Motor neuron (in vitro differentiated cells): ENCODE measurements around the gene KIF4A. TPM values are rescaled to one million over a fixed set of nuclear protein-coding genes. Genes with fewer than 3 reads are reported as not detected.
"Not testable (repeated sequence)": the region's sequence is repeated elsewhere in the genome, so short reads cannot be mapped to it uniquely, and the experiment has no call there.

Experiments
- ATAC-seq, 8 experiments: fragments of 200-7000 bp; cut with Tn5 transposase; replicated peaks in 6 of 8; 2 replicates each; pipeline ENCODE4 v1.8.0; 2021; ENCODE audit warnings: mild to moderate bottlenecking in 8 of 8, moderate library complexity in 8 of 8
- H3K27ac ChIP-seq, 2 donors: fragments of 250-450 bp; sonication (Bioruptor Pico); 2 replicates each; pipeline ENCODE4 v1.9.0; 2021; ENCODE audit warnings: antibody characterized with exemption in 2 of 2, mild to moderate bottlenecking in 2 of 2, moderate library complexity in 1 of 2
- H3K4me1 ChIP-seq, 2 donors: fragments of 250-450 bp; sonication (Bioruptor Pico); replicated peaks in 1 of 2; 2 replicates each; pipeline ENCODE4 v1.6.1; 2021; ENCODE audit warnings: antibody characterized with exemption in 2 of 2, mild to moderate bottlenecking in 2 of 2, moderate library complexity in 1 of 2
- H3K4me3 ChIP-seq, 5 donors: fragments of 250-450 bp; sonication (Bioruptor Pico); 2 replicates each; pipeline ENCODE4 v1.9.0; 2021; ENCODE audit warnings: antibody characterized with exemption in 5 of 5, mild to moderate bottlenecking in 5 of 5, moderate library complexity in 4 of 5
- WGBS, 10 experiments: fragments of 450-650 bp; shearing (Covaris generic); methylation state at CpG; one replicate each; pipeline ENCODE4 v1.0.0; 2022; 5-methylcytosine and 5-hydroxymethylcytosine counted together
- in situ Hi-C, 9 experiments: fragments of 400-800 bp; cut with MboI; loops; one replicate each; pipeline ENCODE4 v1.15.0; 2021; ENCODE audit warnings: low sequenced_read_pairs in 9 of 9, low pct_unique_long_range_greater_than_20kb in 2 of 9; ENCODE audit not compliant: unreplicated experiment in 9 of 9
- total RNA-seq, 8 experiments: library from RNA; unstranded; fragments of 300-600 nt; gene quantifications; 2 replicates each; pipeline versions ENCODE4 v1.2.3 to v1.2.4, GENCODE V29; 2022

KIF4A gene
- total RNA-seq, 8 experiments from 2014 or later = 0.10 to 32.1 (median 1.9) TPM

GRCh38 chrX:70301716-70302115 lies 11.8 kb downstream of the KIF4A start:
- in situ Hi-C loops = loop anchor here in 1 of 9 experiments (25.0 kb wide), 1 partner anchor 111 kb away; the partner anchor contains the start of gene GDPD2
- Histone ChIP-seq H3K4me1 (no peaks in the 10 kb centered on the region), H3K4me3 (no peak overlapping the region), H3K27ac (no peak overlapping the region)
- peak in 3 of 8 experiments; percentile 38 to 41 (median 41) for ATAC-seq
- 10 to 100% (median 40%) methylated on average over 1 to 3 of the region's 3 CpGs; no CpG with 5 or more reads in 5 of the 10 experiments for WGBS, 10 experiments

- 55 to 100% (median 67%) methylated on average over 1 of the region's 1 CpG; no CpG with 5 or more reads in 7 of the 10 experiments for WGBS, 10 experiments
- Histone ChIP-seq H3K27ac (no peak overlapping the region), H3K4me1 (no peaks in the 10 kb centered on the region), H3K4me3 (no peak overlapping the region)
- in situ Hi-C loops = loop anchor here in 1 of 9 experiments (25.0 kb wide), 1 partner anchor 99 kb away; the partner anchor contains the start of gene GDPD2
- no peak for ATAC-seq
Observed at GRCh38 chrX:70313503-70313902, 23.6 kb downstream of the KIF4A start.

- in situ Hi-C loops = loop anchor here in 1 of 9 experiments (25.0 kb wide), 1 partner anchor 90 kb away; the partner anchor contains the start of gene GDPD2
Observed at GRCh38 chrX:70322784-70323183, 32.9 kb downstream of the KIF4A start.

GRCh38 chrX:70323628-70324027 lies 33.7 kb downstream of the KIF4A start:
- in situ Hi-C loops = loop anchor here in 1 of 9 experiments (25.0 kb wide), 1 partner anchor 89 kb away; the partner anchor contains the start of gene GDPD2
- not testable (repeated sequence) for ATAC-seq, H3K4me3 ChIP-seq, H3K27ac ChIP-seq, H3K4me1 ChIP-seq
- 44 to 100% (median 88%) methylated on average over 1 to 6 of the region's 6 CpGs; no CpG with 5 or more reads in 5 of the 10 experiments for WGBS, 10 experiments

More at GRCh38 chrX:70322784-70323183, 32.9 kb downstream of the KIF4A start:
- WGBS, 10 experiments = 63 to 100% (median 82%) methylated on average over 1 to 4 of the region's 4 CpGs; no CpG with 5 or more reads in 3 of the 10 experiments
- Histone ChIP-seq H3K27ac (no peak overlapping the region), H3K4me3 (no peak overlapping the region), H3K4me1 (no peaks in the 10 kb centered on the region)
- ATAC-seq = no peak

GRCh38 chrX:70324326-70324725 lies 34.4 kb downstream of the KIF4A start:
- in situ Hi-C loops = loop anchor here in 1 of 9 experiments (25.0 kb wide), 1 partner anchor 88 kb away; the partner anchor contains the start of gene GDPD2
- H3K27ac ChIP-seq = no peak overlapping the region
- ATAC-seq = no peak
- no peaks in the 10 kb centered on the region for H3K4me1 ChIP-seq
- 59 to 100% (median 98%) methylated on average over 1 to 2 of the region's 2 CpGs; no CpG with 5 or more reads in 4 of the 10 experiments for WGBS, 10 experiments
- H3K4me3 ChIP-seq = no peak overlapping the region

GRCh38 chrX:70331161-70331560 lies 41.3 kb downstream of the KIF4A start:
- no peak for ATAC-seq
- H3K4me3 ChIP-seq = no peak overlapping the region
- no peaks in the 10 kb centered on the region for H3K4me1 ChIP-seq
- in situ Hi-C loops = no loop called here
- no peak overlapping the region for H3K27ac ChIP-seq
- 50 to 100% (median 80%) methylated on average over 1 of the region's 1 CpG; no CpG with 5 or more reads in 7 of the 10 experiments for WGBS, 10 experiments

- ATAC-seq = no peak
- Histone ChIP-seq H3K4me1 (no peaks in the 10 kb centered on the region), H3K4me3 (no peak overlapping the region), H3K27ac (no peak overlapping the region)
- whole genome bisulfite sequencing, 10 experiments = 40 to 100% (median 100%) methylated on average over 1 of the region's 1 CpG; no CpG with 5 or more reads in 3 of the 10 experiments
- in situ Hi-C loops = no loop called here
Observed at GRCh38 chrX:70332600-70332999, 42.7 kb downstream of the KIF4A start.

GRCh38 chrX:70336767-70337166 lies 46.9 kb downstream of the KIF4A start:
- Histone ChIP-seq H3K27ac (no peak overlapping the region), H3K4me1 (no peaks in the 10 kb centered on the region), H3K4me3 (no peak overlapping the region)
- in situ Hi-C loops = no loop called here
- no peak for ATAC-seq

- no peak for ATAC-seq
- Histone ChIP-seq H3K27ac (no peak overlapping the region), H3K4me1 (no peaks in the 10 kb centered on the region), H3K4me3 (no peak overlapping the region)
- 45 to 100% (median 84%) methylated on average over 1 to 4 of the region's 4 CpGs; no CpG with 5 or more reads in 6 of the 10 experiments for WGBS, 10 experiments
- in situ Hi-C loops = no loop called here
Observed at GRCh38 chrX:70338290-70338689, 48.4 kb downstream of the KIF4A start.

- WGBS, 10 experiments = 47 to 100% (median 92%) methylated on average over 1 to 5 of the region's 7 CpGs; no CpG with 5 or more reads in 6 of the 10 experiments
- Histone ChIP-seq H3K27ac (no peak overlapping the region), H3K4me1 (no peaks in the 10 kb centered on the region), H3K4me3 (no peak overlapping the region)
- ATAC-seq = peak in 4 of 8 experiments; percentile 61 to 69 (median 66)
- in situ Hi-C loops = no loop called here
Observed at GRCh38 chrX:70343435-70343834, 53.5 kb downstream of the KIF4A start.

- Histone ChIP-seq H3K4me1 (no peaks in the 10 kb centered on the region), H3K27ac (no peak overlapping the region), H3K4me3 (no peak overlapping the region)
- ATAC-seq = peak in 1 of 8 experiments; percentile 19
- in situ Hi-C loops = no loop called here
- 69 to 100% (median 100%) methylated on average over 1 to 2 of the region's 6 CpGs; no CpG with 5 or more reads in 7 of the 10 experiments for WGBS, 10 experiments
Observed at GRCh38 chrX:70346418-70347070, 56.6 kb downstream of the KIF4A start.

- in situ Hi-C loops, ATAC-seq, H3K4me3 ChIP-seq, H3K27ac ChIP-seq: not testable (repeated sequence)
- peaks cover 9 to 19% of the 10 kb centered on the region in 2 donors for H3K4me1 ChIP-seq
- WGBS, 10 experiments = no CpG with 5 or more reads among the region's 26 CpGs
Observed at GRCh38 chrX:70348825-70349224, 58.9 kb downstream of the KIF4A start.

GRCh38 chrX:70349367-70350125 lies 59.6 kb downstream of the KIF4A start:
- peaks cover 9 to 19% of the 10 kb centered on the region in 2 donors for H3K4me1 ChIP-seq
- in situ Hi-C loops, H3K4me3 ChIP-seq, H3K27ac ChIP-seq, ATAC-seq: not testable (repeated sequence)
- no CpG with 5 or more reads among the region's 55 CpGs for WGBS, 10 experiments
